ENCODE data around the gene PEX3.

DNA sequence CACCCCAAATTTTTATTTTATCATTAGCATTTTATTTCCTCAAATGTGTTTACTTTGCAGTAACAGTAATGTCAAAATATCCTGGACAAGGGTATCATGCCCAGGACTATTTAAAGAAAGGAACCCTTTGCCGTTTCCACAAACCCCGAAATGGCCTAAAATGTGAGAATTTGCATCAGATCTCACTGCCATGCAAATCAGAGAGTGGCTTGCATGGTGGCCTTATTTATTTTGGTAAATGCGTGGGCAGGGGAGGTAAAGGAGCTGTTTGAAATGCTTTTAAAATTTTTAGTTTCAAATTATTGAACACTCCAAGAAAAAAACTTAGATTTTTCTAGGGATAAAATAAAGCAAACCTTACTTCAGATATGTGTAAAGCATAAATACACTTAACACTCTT lies 43.9 kb upstream of the PEX3 start:
- TF ChIP-seq, protein P1, sequence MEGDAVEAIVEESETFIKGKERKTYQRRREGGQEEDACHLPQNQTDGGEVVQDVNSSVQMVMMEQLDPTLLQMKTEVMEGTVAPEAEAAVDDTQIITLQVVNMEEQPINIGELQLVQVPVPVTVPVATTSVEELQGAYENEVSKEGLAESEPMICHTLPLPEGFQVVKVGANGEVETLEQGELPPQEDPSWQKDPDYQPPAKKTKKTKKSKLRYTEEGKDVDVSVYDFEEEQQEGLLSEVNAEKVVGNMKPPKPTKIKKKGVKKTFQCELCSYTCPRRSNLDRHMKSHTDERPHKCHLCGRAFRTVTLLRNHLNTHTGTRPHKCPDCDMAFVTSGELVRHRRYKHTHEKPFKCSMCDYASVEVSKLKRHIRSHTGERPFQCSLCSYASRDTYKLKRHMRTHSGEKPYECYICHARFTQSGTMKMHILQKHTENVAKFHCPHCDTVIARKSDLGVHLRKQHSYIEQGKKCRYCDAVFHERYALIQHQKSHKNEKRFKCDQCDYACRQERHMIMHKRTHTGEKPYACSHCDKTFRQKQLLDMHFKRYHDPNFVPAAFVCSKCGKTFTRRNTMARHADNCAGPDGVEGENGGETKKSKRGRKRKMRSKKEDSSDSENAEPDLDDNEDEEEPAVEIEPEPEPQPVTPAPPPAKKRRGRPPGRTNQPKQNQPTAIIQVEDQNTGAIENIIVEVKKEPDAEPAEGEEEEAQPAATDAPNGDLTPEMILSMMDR (IDR thresholded peaks at IDR 0.05; ENCODE audit: insufficient read depth, low read length) = no peak
- TF ChIP-seq POLR2AphosphoS5 (IDR thresholded peaks at IDR 0.05; ENCODE audit: low read depth) (no peak), GABPA (IDR thresholded peaks at IDR 0.05; ENCODE audit: low read depth) (no peak), SPI1 (IDR thresholded peaks at IDR 0.05; ENCODE audit: borderline replicate concordance, low read depth) (no peak)
- TF ChIP-seq, protein P2, sequence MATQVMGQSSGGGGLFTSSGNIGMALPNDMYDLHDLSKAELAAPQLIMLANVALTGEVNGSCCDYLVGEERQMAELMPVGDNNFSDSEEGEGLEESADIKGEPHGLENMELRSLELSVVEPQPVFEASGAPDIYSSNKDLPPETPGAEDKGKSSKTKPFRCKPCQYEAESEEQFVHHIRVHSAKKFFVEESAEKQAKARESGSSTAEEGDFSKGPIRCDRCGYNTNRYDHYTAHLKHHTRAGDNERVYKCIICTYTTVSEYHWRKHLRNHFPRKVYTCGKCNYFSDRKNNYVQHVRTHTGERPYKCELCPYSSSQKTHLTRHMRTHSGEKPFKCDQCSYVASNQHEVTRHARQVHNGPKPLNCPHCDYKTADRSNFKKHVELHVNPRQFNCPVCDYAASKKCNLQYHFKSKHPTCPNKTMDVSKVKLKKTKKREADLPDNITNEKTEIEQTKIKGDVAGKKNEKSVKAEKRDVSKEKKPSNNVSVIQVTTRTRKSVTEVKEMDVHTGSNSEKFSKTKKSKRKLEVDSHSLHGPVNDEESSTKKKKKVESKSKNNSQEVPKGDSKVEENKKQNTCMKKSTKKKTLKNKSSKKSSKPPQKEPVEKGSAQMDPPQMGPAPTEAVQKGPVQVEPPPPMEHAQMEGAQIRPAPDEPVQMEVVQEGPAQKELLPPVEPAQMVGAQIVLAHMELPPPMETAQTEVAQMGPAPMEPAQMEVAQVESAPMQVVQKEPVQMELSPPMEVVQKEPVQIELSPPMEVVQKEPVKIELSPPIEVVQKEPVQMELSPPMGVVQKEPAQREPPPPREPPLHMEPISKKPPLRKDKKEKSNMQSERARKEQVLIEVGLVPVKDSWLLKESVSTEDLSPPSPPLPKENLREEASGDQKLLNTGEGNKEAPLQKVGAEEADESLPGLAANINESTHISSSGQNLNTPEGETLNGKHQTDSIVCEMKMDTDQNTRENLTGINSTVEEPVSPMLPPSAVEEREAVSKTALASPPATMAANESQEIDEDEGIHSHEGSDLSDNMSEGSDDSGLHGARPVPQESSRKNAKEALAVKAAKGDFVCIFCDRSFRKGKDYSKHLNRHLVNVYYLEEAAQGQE (IDR thresholded peaks at IDR 0.05; ENCODE audit: insufficient replicate concordance, low read depth) = no peak

Measured in HL-60 (cell line).